ENCODE measurements around the gene IRF9.

DNA sequence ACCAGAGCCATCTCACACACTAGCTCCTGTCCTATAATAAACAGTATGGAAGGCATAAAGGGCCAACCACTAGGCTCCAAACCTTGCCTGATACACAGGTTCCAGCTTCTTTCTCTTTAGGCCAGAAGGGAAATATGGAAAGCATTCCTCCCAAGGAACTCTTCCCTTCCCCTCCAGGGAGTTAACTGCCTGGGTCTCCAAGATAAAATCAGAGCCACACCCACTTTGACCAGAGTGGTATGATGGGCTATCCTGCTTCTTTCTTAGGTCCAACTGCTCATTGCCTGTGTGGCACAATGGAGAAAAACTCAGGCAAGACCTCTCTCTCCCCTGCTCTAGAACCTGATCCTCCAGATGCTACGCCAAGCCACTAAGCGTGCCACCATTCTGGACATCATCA lies 46.6 kb downstream of the IRF9 start:
- TF ChIP-seq POLR2A (IDR thresholded peaks at IDR 0.05), result no peak
- TF ChIP-seq, protein P1, sequence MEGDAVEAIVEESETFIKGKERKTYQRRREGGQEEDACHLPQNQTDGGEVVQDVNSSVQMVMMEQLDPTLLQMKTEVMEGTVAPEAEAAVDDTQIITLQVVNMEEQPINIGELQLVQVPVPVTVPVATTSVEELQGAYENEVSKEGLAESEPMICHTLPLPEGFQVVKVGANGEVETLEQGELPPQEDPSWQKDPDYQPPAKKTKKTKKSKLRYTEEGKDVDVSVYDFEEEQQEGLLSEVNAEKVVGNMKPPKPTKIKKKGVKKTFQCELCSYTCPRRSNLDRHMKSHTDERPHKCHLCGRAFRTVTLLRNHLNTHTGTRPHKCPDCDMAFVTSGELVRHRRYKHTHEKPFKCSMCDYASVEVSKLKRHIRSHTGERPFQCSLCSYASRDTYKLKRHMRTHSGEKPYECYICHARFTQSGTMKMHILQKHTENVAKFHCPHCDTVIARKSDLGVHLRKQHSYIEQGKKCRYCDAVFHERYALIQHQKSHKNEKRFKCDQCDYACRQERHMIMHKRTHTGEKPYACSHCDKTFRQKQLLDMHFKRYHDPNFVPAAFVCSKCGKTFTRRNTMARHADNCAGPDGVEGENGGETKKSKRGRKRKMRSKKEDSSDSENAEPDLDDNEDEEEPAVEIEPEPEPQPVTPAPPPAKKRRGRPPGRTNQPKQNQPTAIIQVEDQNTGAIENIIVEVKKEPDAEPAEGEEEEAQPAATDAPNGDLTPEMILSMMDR (IDR thresholded peaks at IDR 0.05), result no peak
